GM12891 (cell line): ENCODE data around the gene TNFAIP3.

Experiments
- POLR2A ChIP-seq: IDR thresholded peaks from 2 replicates; pipeline ENCODE4 v1.6.1; 2011; ENCODE audit warnings: low read depth, low read length, control low read depth
- POLR2AphosphoS5 ChIP-seq: IDR thresholded peaks from 2 replicates; pipeline ENCODE4 v1.6.1; 2011; ENCODE audit warnings: low read depth, low read length, control low read depth
- SPI1 ChIP-seq: IDR thresholded peaks from 2 replicates; pipeline ENCODE4 v1.6.1; 2011; ENCODE audit warnings: low read depth, low read length, control low read depth

- TF ChIP-seq POLR2AphosphoS5 (no peak), SPI1 (no peak), POLR2A (no peak)
Measured at GRCh38 chr6:137893726-137894125, 26.7 kb downstream of the TNFAIP3 start.
